H1 (cell line): ENCODE results near the gene ADAMTSL2. TPM values are rescaled to one million over a fixed set of nuclear protein-coding genes. Genes with fewer than 3 reads are reported as not detected.
A peak's percentile ranks its signal among the peaks of the same experiment; 100 is the strongest.

ENCODE experiments used
- CTCF ChIA-PET: fragments of 300-600 bp; sonication (Branson Sonifier 250); formaldehyde crosslinking; loops from one replicate; lab custom pipeline; 2021; ENCODE audit not compliant: partially characterized antibody; lab: Charles Lee
- POLR2A ChIA-PET: fragments of 300-600 bp; sonication (Branson Sonifier 250); formaldehyde crosslinking; loops from one replicate; lab custom pipeline; 2021; ENCODE audit warnings: inconsistent platforms; ENCODE audit not compliant: partially characterized antibody; lab: Charles Lee
- DNase-seq, 2 experiments: peaks; one replicate each; pipeline versions ENCODE4 v3.0.0 to v3.0.0-alpha.2; 2010 to 2022; ENCODE audit warnings: low spot score in 2 of 2, low read depth in 1 of 2, mixed read lengths in 1 of 2
- FAIRE-seq: peaks from 2 replicates; lab custom pipeline; 2011; peaks lifted over from hg19 to GRCh38; lab: Jason Lieb, UNC
- H2AFZ ChIP-seq: 2 replicates; pipeline ENCODE4 v1.8.1; 2012; ENCODE audit warnings: low read length, inconsistent platforms
- H2AK5ac ChIP-seq: 2 replicates; pipeline ENCODE4 v1.6.1; 2013; ENCODE audit warnings: low read depth, low read length
- H2BK120ac ChIP-seq: replicated peaks from 2 replicates; pipeline ENCODE3; 2013; ENCODE audit warnings: low read depth, low read length, inconsistent platforms
- H2BK12ac ChIP-seq: 2 replicates; pipeline ENCODE4 v1.6.1; 2013; ENCODE audit warnings: low read depth, low read length
- H2BK15ac ChIP-seq: 2 replicates; pipeline ENCODE4 v1.6.1; 2013; ENCODE audit warnings: low read length
- H2BK20ac ChIP-seq: 2 replicates; pipeline ENCODE4 v1.6.1; 2013; ENCODE audit warnings: low read length
- H2BK5ac ChIP-seq: 2 replicates; pipeline ENCODE4 v1.6.1; 2013; ENCODE audit warnings: low read depth, low read length
- H3K14ac ChIP-seq: 2 replicates; pipeline ENCODE4 v1.6.1; 2013; ENCODE audit warnings: inconsistent platforms; ENCODE audit not compliant: insufficient read length
- H3K18ac ChIP-seq: 2 replicates; pipeline ENCODE4 v1.6.1; 2013; ENCODE audit warnings: low read length; ENCODE audit errors: extremely low read depth
- H3K23ac ChIP-seq: 2 replicates; pipeline ENCODE4 v1.6.1; 2013; ENCODE audit warnings: inconsistent platforms; ENCODE audit not compliant: insufficient read length
- H3K23me2 ChIP-seq: 2 replicates; pipeline ENCODE4 v1.6.1; 2013; ENCODE audit warnings: low read depth, low read length
- H3K27ac ChIP-seq: 2 replicates; pipeline ENCODE4 v1.6.1; 2011; ENCODE audit warnings: low read depth, low read length, inconsistent platforms
- H3K27me3 ChIP-seq, 4 experiments: replicated peaks in 1 of 4; 1 replicate in 1 of 4; 2 replicates in 3 of 4; pipeline versions ENCODE4 v1.6.1 to v1.8.1; 2011 to 2013; ENCODE audit warnings: low read length in 3 of 4, mild to moderate bottlenecking in 3 of 4, inconsistent platforms in 2 of 4, mixed read lengths in 2 of 4, moderate library complexity in 1 of 4; ENCODE audit not compliant: control insufficient read depth in 3 of 4, insufficient read depth in 3 of 4; ENCODE audit errors: extremely low read depth in 1 of 4
- H3K36me3 ChIP-seq, 4 experiments: 2 replicates each; pipeline versions ENCODE4 v1.6.1 to v1.8.1; 2011 to 2013; ENCODE audit warnings: mild to moderate bottlenecking in 4 of 4, low read length in 3 of 4, moderate library complexity in 2 of 4, control low read depth in 1 of 4, inconsistent platforms in 1 of 4; ENCODE audit not compliant: insufficient read depth in 4 of 4, control insufficient read depth in 2 of 4
- H3K4ac ChIP-seq: replicated peaks from 2 replicates; pipeline ENCODE3; 2013; ENCODE audit warnings: low read length, low read depth, mixed read lengths, inconsistent platforms; ENCODE audit not compliant: insufficient read length
- H3K4me1 ChIP-seq, 4 experiments: replicated peaks in 1 of 4; 1 replicate in 1 of 4; 2 replicates in 3 of 4; pipeline versions ENCODE4 v1.6.1 to v1.8.1; 2011 to 2013; ENCODE audit warnings: low read length in 3 of 4, inconsistent platforms in 2 of 4, mixed read lengths in 1 of 4; ENCODE audit not compliant: insufficient read depth in 4 of 4, control insufficient read depth in 3 of 4
- H3K4me2 ChIP-seq, 2 experiments: 2 replicates each; pipeline versions ENCODE4 v1.6.1 to v1.8.1; 2011 to 2013; ENCODE audit warnings: low read depth in 2 of 2, low read length in 2 of 2, control low read depth in 1 of 2, inconsistent platforms in 1 of 2, mild to moderate bottlenecking in 1 of 2; ENCODE audit not compliant: insufficient read depth in 1 of 2
- H3K4me3 ChIP-seq, 4 experiments: fragments of 200-600, 300-600 bp in 1 of 4; sonication (generic), shearing (Covaris generic), sonication (Bioruptor Twin) in 1 of 4; 2 replicates each; pipeline versions ENCODE4 v1.5.1 to v1.8.1; 2011 to 2016; ENCODE audit warnings: low read length in 4 of 4, low read depth in 3 of 4, control low read depth in 2 of 4, inconsistent platforms in 2 of 4, mild to moderate bottlenecking in 2 of 4, mixed read lengths in 1 of 4, moderate library complexity in 1 of 4; ENCODE audit not compliant: insufficient read depth in 2 of 4; ENCODE audit errors: extremely low read depth in 1 of 4
- H3K56ac ChIP-seq: replicated peaks from 2 replicates; pipeline ENCODE3; 2013; ENCODE audit warnings: low read depth, mild to moderate bottlenecking, mixed read lengths, low read length, inconsistent platforms; ENCODE audit not compliant: insufficient read length
- H3K79me1 ChIP-seq: 2 replicates; pipeline ENCODE4 v1.6.1; 2013; ENCODE audit warnings: low read depth, low read length, control low read depth
- H3K79me2 ChIP-seq, 2 experiments: 2 replicates each; pipeline versions ENCODE4 v1.6.1 to v1.8.1; 2012 to 2013; ENCODE audit warnings: low read length in 2 of 2, mild to moderate bottlenecking in 2 of 2, inconsistent platforms in 1 of 2; ENCODE audit not compliant: insufficient read depth in 2 of 2, control insufficient read depth in 1 of 2
- H3K9ac ChIP-seq, 4 experiments: replicated peaks in 1 of 4; 1 replicate in 1 of 4; 2 replicates in 3 of 4; pipeline versions ENCODE4 v1.6.1 to v1.8.1; 2011 to 2013; ENCODE audit warnings: low read depth in 3 of 4, low read length in 3 of 4, control low read depth in 2 of 4, mild to moderate bottlenecking in 2 of 4, moderate library complexity in 2 of 4, inconsistent platforms in 1 of 4; ENCODE audit errors: extremely low read depth in 1 of 4
- H3K9me3 ChIP-seq, 2 experiments: 2 replicates each; pipeline versions ENCODE4 v1.6.1 to v1.8.1; 2012 to 2013; ENCODE audit warnings: mild to moderate bottlenecking in 2 of 2, moderate library complexity in 2 of 2, control low read depth in 1 of 2, inconsistent platforms in 1 of 2, low read depth in 1 of 2, low read length in 1 of 2, mixed read lengths in 1 of 2; ENCODE audit not compliant: insufficient read depth in 2 of 2
- H4K20me1 ChIP-seq, 2 experiments: replicated peaks in 1 of 2; 2 replicates each; pipeline versions ENCODE3 to v1.8.1; 2011 to 2013; ENCODE audit warnings: inconsistent platforms in 2 of 2, low read length in 2 of 2, mild to moderate bottlenecking in 1 of 2; ENCODE audit not compliant: insufficient read depth in 2 of 2, control insufficient read depth in 1 of 2
- H4K5ac ChIP-seq: 2 replicates; pipeline ENCODE4 v1.6.1; 2013; ENCODE audit warnings: low read length, low read depth, mixed read lengths, inconsistent platforms; ENCODE audit not compliant: insufficient read length
- H4K8ac ChIP-seq: 2 replicates; pipeline ENCODE4 v1.8.0; 2013; ENCODE audit warnings: mild to moderate bottlenecking, moderate library complexity, low read length, inconsistent platforms; ENCODE audit not compliant: insufficient read depth; ENCODE audit errors: extremely low read depth
- H4K91ac ChIP-seq: replicated peaks from 2 replicates; pipeline ENCODE3; 2013; ENCODE audit warnings: low read length, mixed read lengths, inconsistent platforms; ENCODE audit not compliant: insufficient read length
- RAD21 ChIP-seq, 2 experiments: IDR thresholded peaks in 1 of 2; conservative IDR thresholded peaks in 1 of 2; 2 replicates each; pipeline ENCODE4 v1.6.1; 2011; ENCODE audit warnings: low read depth in 2 of 2, low read length in 2 of 2, improper control_type of control experiment in 1 of 2, inconsistent platforms in 1 of 2, mild to moderate bottlenecking in 1 of 2, moderate library complexity in 1 of 2
- RXRA ChIP-seq: IDR thresholded peaks from 2 replicates; pipeline ENCODE4 v1.6.1; 2011; ENCODE audit warnings: low read depth, mild to moderate bottlenecking, low read length, moderate library complexity; ENCODE audit not compliant: insufficient read depth
- WGBS, 2 experiments: shearing (Covaris generic) in 1 of 2; methylation state at CpG; one replicate each; pipeline versions ENCODE4 v1.1.6 to v1.1.7; 2013 to 2015; ENCODE audit warnings: low lambda C conversion rate in 2 of 2, mixed read lengths in 2 of 2, inconsistent platforms in 1 of 2, low coverage in 1 of 2, missing lambda C conversion rate in 1 of 2; ENCODE audit not compliant: insufficient replicate concordance in 2 of 2, insufficient coverage in 1 of 2, insufficient read length in 1 of 2; ENCODE audit errors: extremely low coverage in 1 of 2, missing lambda C conversion rate in 1 of 2; 5-methylcytosine and 5-hydroxymethylcytosine counted together
- polyA plus RNA-seq, 7 experiments: library from polyadenylated mRNA; depleted of rRNA in 3 of 7; stranded (reverse) in 5 of 7; unstranded in 2 of 7; fragments of >200 nt in 5 of 7; fragments of 200-250 nt in 2 of 7; gene quantifications; 1 replicate in 5 of 7; 2 replicates in 1 of 7; 4 replicates in 1 of 7; pipeline versions ENCODE4 v1.2.1 to v1.2.3, GENCODE V29; 2011 to 2013; ENCODE audit warnings: missing spikeins in 2 of 7, mixed read lengths in 2 of 7
- total RNA-seq: library from RNA; stranded (reverse); fragmentation: NEBNext Ultra II Directional; extraction: Animal tissue kit (Norgen Biotek cat#: 25700); gene quantifications from 2 replicates; pipeline ENCODE4 v1.2.1, GENCODE V29; 2021
- TF ChIP-seq, protein P1 (sequence below), 3 experiments: IDR thresholded peaks; 1 replicate in 2 of 3; 2 replicates in 1 of 3; pipeline versions ENCODE4 v1.5.1 to v1.6.1; 2011; ENCODE audit warnings: low read length in 3 of 3, mild to moderate bottlenecking in 3 of 3, inconsistent platforms in 2 of 3, low read depth in 1 of 3, moderate library complexity in 1 of 3; ENCODE audit not compliant: insufficient read depth in 1 of 3; ENCODE audit errors: control extremely low read depth in 1 of 3

Gene ADAMTSL2
- total and polyA plus RNA-seq, 2 of the 8 experiments (the other 6 are each of a cell fraction or from before 2014, with no cell fraction given), result 0.74 to 0.76 TPM

DNA sequence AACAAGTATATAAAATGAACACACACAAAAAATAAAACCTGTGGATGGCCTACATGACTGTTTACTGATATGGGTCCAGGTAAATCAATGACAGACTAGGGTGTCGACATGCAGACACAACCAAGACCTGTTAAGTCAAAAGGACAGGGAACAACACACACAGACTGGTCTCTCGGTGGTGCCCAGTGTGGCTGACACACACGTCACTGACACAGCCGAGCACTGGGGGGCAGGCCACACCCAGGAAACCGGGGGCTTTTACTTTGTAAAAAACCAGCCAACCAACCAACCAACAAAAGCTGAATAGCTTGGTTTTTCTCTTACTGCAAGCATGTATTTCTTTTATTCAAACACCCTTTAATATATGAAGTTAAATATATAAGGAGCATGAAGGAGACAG, 69.7 kb downstream of the ADAMTSL2 start:
- no peak overlapping the region for H4K8ac ChIP-seq
- H4K5ac ChIP-seq, result no peak overlapping the region
- H2AK5ac ChIP-seq, result no peak overlapping the region
- POLR2A ChIA-PET, result interaction anchor here (1.5 kb wide), 1 partner anchor 38 kb away, joined by 4 read pairs; no protein-coding TSS in a partner anchor
- H3K27me3 ChIP-seq, result peaks cover 5 to 15% (median 14%) of the 10 kb centered on the region in 4 experiments
- CTCF ChIA-PET, result interaction anchor here (1.0 to 6.7 kb wide), 11 partner anchors 13 to 129 kb away, joined by 3 to 79 read pairs (median 4); no protein-coding TSS in a partner anchor
- H3K4me3 ChIP-seq, result no peak overlapping the region
- peaks cover 0 to 8% of the 10 kb centered on the region in 2 experiments for H4K20me1 ChIP-seq
- H3K79me1 ChIP-seq, result peaks cover 3% of the 10 kb centered on the region
- H4K91ac ChIP-seq, result no peak overlapping the region
- H2BK15ac ChIP-seq, result no peak overlapping the region
- no peak overlapping the region for H2AFZ ChIP-seq
- H2BK120ac ChIP-seq, result no peak overlapping the region
- H3K79me2 ChIP-seq, result no peaks in the 10 kb centered on the region
- no peak overlapping the region for H3K14ac ChIP-seq
- H3K23ac ChIP-seq, result no peak overlapping the region
- no peak overlapping the region for H2BK20ac ChIP-seq
- peaks cover 0 to 3% (median 0%) of the 10 kb centered on the region in 4 experiments; a peak in 1 of 8 replicates for H3K36me3 ChIP-seq
- H3K9me3 ChIP-seq, result peaks cover 0 to 3% of the 10 kb centered on the region in 2 experiments; a peak in 1 of 4 replicates
- no peak overlapping the region for H2BK12ac ChIP-seq
- WGBS, 2 experiments, result 79% methylated on average over 5 of the region's 5 CpGs; no CpG with 5 or more reads in 1 of the 2 experiments
- peaks cover 8% of the 10 kb centered on the region; the same call in 1 of the 2 replicates for H3K23me2 ChIP-seq
- no peak overlapping the region for H3K4ac ChIP-seq
- H3K27ac ChIP-seq, result no peak overlapping the region
- no peak for DNase-seq
- FAIRE-seq, result no peak
- no peak overlapping the region for H2BK5ac ChIP-seq
- no peak overlapping the region for H3K18ac ChIP-seq
- H3K4me2 ChIP-seq, result no peak overlapping the region
- H3K9ac ChIP-seq, result no peak overlapping the region; a peak in 1 of 7 replicates
- peak; percentile 49 to 52 for TF ChIP-seq RAD21 (IDR thresholded peaks at IDR 0.05 in 1 of 2, conservative IDR thresholded peaks at IDR 0.05 in 1 of 2; ENCODE audit: low read depth in 2 of 2, low read length in 2 of 2)
- TF ChIP-seq, protein P1, sequence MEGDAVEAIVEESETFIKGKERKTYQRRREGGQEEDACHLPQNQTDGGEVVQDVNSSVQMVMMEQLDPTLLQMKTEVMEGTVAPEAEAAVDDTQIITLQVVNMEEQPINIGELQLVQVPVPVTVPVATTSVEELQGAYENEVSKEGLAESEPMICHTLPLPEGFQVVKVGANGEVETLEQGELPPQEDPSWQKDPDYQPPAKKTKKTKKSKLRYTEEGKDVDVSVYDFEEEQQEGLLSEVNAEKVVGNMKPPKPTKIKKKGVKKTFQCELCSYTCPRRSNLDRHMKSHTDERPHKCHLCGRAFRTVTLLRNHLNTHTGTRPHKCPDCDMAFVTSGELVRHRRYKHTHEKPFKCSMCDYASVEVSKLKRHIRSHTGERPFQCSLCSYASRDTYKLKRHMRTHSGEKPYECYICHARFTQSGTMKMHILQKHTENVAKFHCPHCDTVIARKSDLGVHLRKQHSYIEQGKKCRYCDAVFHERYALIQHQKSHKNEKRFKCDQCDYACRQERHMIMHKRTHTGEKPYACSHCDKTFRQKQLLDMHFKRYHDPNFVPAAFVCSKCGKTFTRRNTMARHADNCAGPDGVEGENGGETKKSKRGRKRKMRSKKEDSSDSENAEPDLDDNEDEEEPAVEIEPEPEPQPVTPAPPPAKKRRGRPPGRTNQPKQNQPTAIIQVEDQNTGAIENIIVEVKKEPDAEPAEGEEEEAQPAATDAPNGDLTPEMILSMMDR (IDR thresholded peaks at IDR 0.05; ENCODE audit: control extremely low read depth in 1 of 3, insufficient read depth in 1 of 3, low read depth in 1 of 3, low read length in 3 of 3), result peak in 2 of 3 experiments; percentile 9 to 27; a peak in 1 of 4 replicates
- TF ChIP-seq RXRA, result no peak
- no peak overlapping the region for H3K56ac ChIP-seq
- H3K4me1 ChIP-seq, result peaks cover 0 to 7% (median 3%) of the 10 kb centered on the region in 4 experiments; a peak in 5 of 7 replicates
